Rectal smooth muscle tissue (tissue), 1 donor: ENCODE measurements around the gene SARS1.

Experiments used
- H3K27ac ChIP-seq: one replicate; pipeline ENCODE4 v1.7.0; 2013; ENCODE audit warnings: low read depth, low read length, inconsistent platforms
- H3K27me3 ChIP-seq: one replicate; pipeline ENCODE4 v1.7.0; 2013; ENCODE audit warnings: low read length; ENCODE audit not compliant: control insufficient read depth, insufficient read depth
- H3K36me3 ChIP-seq: one replicate; pipeline ENCODE4 v1.7.0; 2013; ENCODE audit warnings: low read length; ENCODE audit not compliant: control insufficient read depth, insufficient read depth
- H3K4me1 ChIP-seq: one replicate; pipeline ENCODE4 v1.7.0; 2013; ENCODE audit warnings: low read length; ENCODE audit not compliant: control insufficient read depth, insufficient read depth
- H3K4me3 ChIP-seq: one replicate; pipeline ENCODE4 v1.7.0; 2013; ENCODE audit warnings: low read length
- H3K9ac ChIP-seq: one replicate; pipeline ENCODE4 v1.7.0; 2013; ENCODE audit warnings: low read length

Gene SARS1

GRCh38 chr1:109265016-109265415 lies 51.3 kb downstream of the SARS1 start:
- Histone ChIP-seq H3K27me3 (no peaks in the 10 kb centered on the region), H3K9ac (no peak overlapping the region)

DNA sequence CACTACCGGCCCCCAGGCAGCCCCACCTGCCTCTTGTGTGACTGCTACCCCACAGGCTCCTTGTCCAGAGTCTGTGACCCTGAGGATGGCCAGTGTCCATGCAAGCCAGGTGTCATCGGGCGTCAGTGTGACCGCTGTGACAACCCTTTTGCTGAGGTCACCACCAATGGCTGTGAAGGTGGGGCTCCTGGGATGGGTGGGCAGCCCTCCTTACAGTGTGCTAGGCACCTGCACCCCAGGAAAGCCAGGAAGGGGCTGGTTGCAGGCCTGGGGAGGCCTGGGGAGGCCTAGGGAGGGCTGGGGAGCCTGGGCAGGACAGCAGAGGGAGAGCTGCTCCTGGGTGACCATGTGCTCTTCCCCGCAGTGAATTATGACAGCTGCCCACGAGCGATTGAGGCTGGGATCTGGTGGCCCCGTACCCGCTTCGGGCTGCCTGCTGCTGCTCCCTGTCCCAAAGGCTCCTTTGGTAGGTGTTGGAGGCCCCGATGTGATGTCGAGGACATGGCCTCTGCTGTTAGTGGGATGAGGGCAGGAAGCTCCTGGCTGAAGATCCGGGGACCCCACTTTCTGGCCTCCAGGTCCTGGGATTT lies 52.1 kb downstream of the SARS1 start:
- Histone ChIP-seq H3K4me1 (no peaks in the 10 kb centered on the region), H3K36me3 (no peaks in the 10 kb centered on the region), H3K27me3 (no peaks in the 10 kb centered on the region), H3K9ac (no peak overlapping the region), H3K4me3 (no peak overlapping the region), H3K27ac (no peak overlapping the region)

More at GRCh38 chr1:109265016-109265415, 51.3 kb downstream of the SARS1 start:
- Histone ChIP-seq H3K27ac (no peak overlapping the region), H3K4me1 (no peaks in the 10 kb centered on the region), H3K4me3 (no peak overlapping the region), H3K36me3 (no peaks in the 10 kb centered on the region)

- Histone ChIP-seq H3K9ac (no peak overlapping the region), H3K36me3 (no peaks in the 10 kb centered on the region), H3K27ac (no peak overlapping the region), H3K4me3 (no peak overlapping the region), H3K4me1 (no peaks in the 10 kb centered on the region), H3K27me3 (no peaks in the 10 kb centered on the region)
These were observed 53.2 kb downstream of the SARS1 start for GRCh38 chr1:109266965-109267364.

DNA sequence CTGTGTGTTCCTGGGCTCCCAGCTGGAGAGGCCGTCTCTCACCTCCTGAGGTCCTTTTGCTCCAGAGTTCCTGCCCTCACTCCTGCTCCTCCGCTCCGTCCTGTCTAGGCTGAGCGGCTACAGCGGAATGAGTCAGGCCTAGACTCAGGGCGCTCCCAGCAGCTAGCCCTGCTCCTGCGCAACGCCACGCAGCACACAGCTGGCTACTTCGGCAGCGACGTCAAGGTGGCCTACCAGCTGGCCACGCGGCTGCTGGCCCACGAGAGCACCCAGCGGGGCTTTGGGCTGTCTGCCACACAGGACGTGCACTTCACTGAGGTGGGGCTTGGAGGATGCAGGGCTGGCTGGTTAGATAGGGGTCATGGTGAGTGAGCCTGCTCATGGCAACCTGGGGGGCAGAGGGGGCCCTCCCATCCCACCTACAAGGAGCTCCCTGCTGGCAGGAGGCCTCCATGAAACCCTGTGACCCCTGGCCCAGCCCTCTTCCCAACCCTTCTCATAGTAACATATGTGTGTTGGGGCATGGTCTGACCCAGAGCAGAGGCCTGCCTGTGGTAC lies 54.1 kb downstream of the SARS1 start:
- Histone ChIP-seq H3K27ac (no peak overlapping the region), H3K4me1 (no peaks in the 10 kb centered on the region), H3K9ac (no peak overlapping the region), H3K27me3 (no peaks in the 10 kb centered on the region), H3K36me3 (no peaks in the 10 kb centered on the region), H3K4me3 (no peak overlapping the region)

- H3K9ac ChIP-seq, result no peak overlapping the region
- H3K27ac ChIP-seq, result no peak overlapping the region
- H3K4me1 ChIP-seq, result no peaks in the 10 kb centered on the region
- H3K36me3 ChIP-seq, result no peaks in the 10 kb centered on the region
- no peak overlapping the region for H3K4me3 ChIP-seq
- no peaks in the 10 kb centered on the region for H3K27me3 ChIP-seq
These were observed 54.9 kb downstream of the SARS1 start for GRCh38 chr1:109268431-109269211.

GRCh38 chr1:109269212-109269980 lies 55.7 kb downstream of the SARS1 start:
- H3K9ac ChIP-seq, result no peak overlapping the region
- no peaks in the 10 kb centered on the region for H3K27me3 ChIP-seq
- H3K36me3 ChIP-seq, result no peaks in the 10 kb centered on the region
- H3K4me3 ChIP-seq, result no peak overlapping the region
- H3K4me1 ChIP-seq, result no peaks in the 10 kb centered on the region
- H3K27ac ChIP-seq, result no peak overlapping the region

- H3K4me1 ChIP-seq, result no peaks in the 10 kb centered on the region
- H3K4me3 ChIP-seq, result no peak overlapping the region
- H3K27me3 ChIP-seq, result no peaks in the 10 kb centered on the region
- no peaks in the 10 kb centered on the region for H3K36me3 ChIP-seq
- H3K9ac ChIP-seq, result no peak overlapping the region
- no peak overlapping the region for H3K27ac ChIP-seq
These were observed 56.4 kb downstream of the SARS1 start for GRCh38 chr1:109269981-109270622.

- H3K9ac ChIP-seq, result no peak overlapping the region
- no peaks in the 10 kb centered on the region for H3K4me1 ChIP-seq
- no peak overlapping the region for H3K27ac ChIP-seq
- no peaks in the 10 kb centered on the region for H3K36me3 ChIP-seq
- H3K4me3 ChIP-seq, result no peak overlapping the region
- no peaks in the 10 kb centered on the region for H3K27me3 ChIP-seq
These were observed 57.1 kb downstream of the SARS1 start for GRCh38 chr1:109270623-109271317.

DNA sequence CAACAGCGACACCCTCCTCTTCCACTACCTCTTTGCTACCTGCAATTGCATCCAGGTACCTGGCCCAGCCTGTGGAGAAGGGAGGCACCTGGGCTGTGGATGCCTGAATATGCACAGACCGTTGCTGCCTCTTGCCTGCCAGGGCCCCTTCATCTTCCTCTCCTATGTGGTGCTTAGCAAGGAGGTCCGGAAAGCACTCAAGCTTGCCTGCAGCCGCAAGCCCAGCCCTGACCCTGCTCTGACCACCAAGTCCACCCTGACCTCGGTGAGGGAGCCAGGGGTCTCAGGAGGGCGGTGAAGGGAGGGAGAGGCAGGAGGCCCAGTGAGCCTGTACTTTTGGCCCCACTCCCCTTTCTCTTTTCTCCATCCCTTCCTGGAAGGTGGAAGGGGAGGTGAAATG lies 57.7 kb downstream of the SARS1 start:
- Histone ChIP-seq H3K27ac (no peak overlapping the region), H3K27me3 (no peaks in the 10 kb centered on the region), H3K36me3 (no peaks in the 10 kb centered on the region), H3K9ac (no peak overlapping the region), H3K4me3 (no peak overlapping the region), H3K4me1 (no peaks in the 10 kb centered on the region)

GRCh38 chr1:109272021-109272799 lies 58.5 kb downstream of the SARS1 start:
- Histone ChIP-seq H3K4me3 (no peak overlapping the region), H3K4me1 (no peaks in the 10 kb centered on the region), H3K9ac (no peak overlapping the region), H3K27ac (no peak overlapping the region), H3K27me3 (no peaks in the 10 kb centered on the region), H3K36me3 (no peaks in the 10 kb centered on the region)

DNA sequence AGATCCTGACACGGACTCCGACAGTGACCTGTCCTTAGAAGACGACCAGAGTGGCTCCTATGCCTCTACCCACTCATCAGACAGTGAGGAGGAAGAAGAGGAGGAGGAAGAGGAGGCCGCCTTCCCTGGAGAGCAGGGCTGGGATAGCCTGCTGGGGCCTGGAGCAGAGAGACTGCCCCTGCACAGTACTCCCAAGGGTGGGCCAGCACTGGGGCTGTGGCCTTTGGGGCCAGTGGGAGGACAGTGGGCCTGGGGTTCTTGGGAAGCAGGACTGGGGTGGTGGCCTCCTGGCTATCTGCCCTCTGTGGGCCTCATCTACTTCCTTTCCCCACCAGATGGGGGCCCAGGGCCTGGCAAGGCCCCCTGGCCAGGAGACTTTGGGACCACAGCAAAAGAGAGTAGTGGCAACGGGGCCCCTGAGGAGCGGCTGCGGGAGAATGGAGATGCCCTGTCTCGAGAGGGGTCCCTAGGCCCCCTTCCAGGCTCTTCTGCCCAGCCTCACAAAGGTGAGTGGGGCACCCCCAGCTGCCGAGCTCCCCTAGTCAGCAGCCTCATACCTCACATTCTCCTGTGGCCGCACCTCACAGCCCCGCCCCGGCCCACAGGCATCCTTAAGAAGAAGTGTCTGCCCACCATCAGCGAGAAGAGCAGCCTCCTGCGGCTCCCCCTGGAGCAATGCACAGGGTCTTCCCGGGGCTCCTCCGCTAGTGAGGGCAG lies 59.3 kb downstream of the SARS1 start:
- H3K4me1 ChIP-seq, result no peaks in the 10 kb centered on the region
- H3K27ac ChIP-seq, result no peak overlapping the region

More for the DNA sequence above, 59.3 kb downstream of the SARS1 start:
- no peak overlapping the region for H3K9ac ChIP-seq
- no peak overlapping the region for H3K4me3 ChIP-seq
- no peaks in the 10 kb centered on the region for H3K27me3 ChIP-seq
- H3K36me3 ChIP-seq, result no peaks in the 10 kb centered on the region
